H9 (cell line): ENCODE results near the gene ZNF432. TPM values are rescaled to one million over a fixed set of nuclear protein-coding genes. Genes with fewer than 3 reads are reported as not detected.

Source experiments
- DNase-seq: peaks from one replicate; pipeline ENCODE4 v3.0.0-alpha.2; 2017
- H2AFZ ChIP-seq: one replicate; pipeline ENCODE4 v1.6.1; 2013; ENCODE audit warnings: mild to moderate bottlenecking, low read length, control low read depth, moderate library complexity
- H2AK5ac ChIP-seq: 2 replicates; pipeline ENCODE4 v1.6.1; 2013; ENCODE audit warnings: low read length, control low read depth, mixed read lengths; ENCODE audit not compliant: insufficient read length
- H2BK120ac ChIP-seq: one replicate; pipeline ENCODE4 v1.6.1; 2013; ENCODE audit warnings: low read depth, mild to moderate bottlenecking, low read length, control low read depth, inconsistent platforms; ENCODE audit not compliant: poor library complexity, severe bottlenecking
- H2BK12ac ChIP-seq: 2 replicates; pipeline ENCODE4 v1.6.1; 2013; ENCODE audit warnings: low read length, control low read depth, mixed read lengths, low read depth; ENCODE audit not compliant: insufficient read length
- H2BK15ac ChIP-seq: 2 replicates; pipeline ENCODE4 v1.6.1; 2013; ENCODE audit warnings: low read depth, low read length, control low read depth
- H2BK20ac ChIP-seq: one replicate; pipeline ENCODE4 v1.6.1; 2013; ENCODE audit warnings: low read depth, mild to moderate bottlenecking, low read length, control low read depth, inconsistent platforms; ENCODE audit not compliant: poor library complexity, severe bottlenecking
- H2BK5ac ChIP-seq: 2 replicates; pipeline ENCODE4 v1.6.1; 2013; ENCODE audit warnings: low read length, control low read depth, mixed read lengths; ENCODE audit not compliant: insufficient read length
- H3K14ac ChIP-seq: 2 replicates; pipeline ENCODE4 v1.6.1; 2013; ENCODE audit warnings: low read length, control low read depth; ENCODE audit not compliant: insufficient read depth
- H3K18ac ChIP-seq: 2 replicates; pipeline ENCODE4 v1.6.1; 2013; ENCODE audit warnings: low read depth, mild to moderate bottlenecking, mixed read lengths, low read length, control low read depth; ENCODE audit not compliant: insufficient read length
- H3K23ac ChIP-seq: 2 replicates; pipeline ENCODE4 v1.6.1; 2013; ENCODE audit warnings: low read length, control low read depth, mixed read lengths, low read depth; ENCODE audit not compliant: insufficient read length
- H3K23me2 ChIP-seq: 2 replicates; pipeline ENCODE4 v1.6.1; 2013; ENCODE audit warnings: low read depth, mild to moderate bottlenecking, mixed read lengths, low read length, control low read depth; ENCODE audit not compliant: insufficient read length, poor library complexity, severe bottlenecking
- H3K27ac ChIP-seq: 2 replicates; pipeline ENCODE4 v1.5.1; 2013; ENCODE audit warnings: low read length, control low read depth, mixed read lengths, low read depth; ENCODE audit not compliant: insufficient read length
- H3K27me3 ChIP-seq: 2 replicates; pipeline ENCODE4 v1.6.1; 2013; ENCODE audit warnings: low read length, control low read depth, inconsistent platforms; ENCODE audit not compliant: insufficient read depth
- H3K4ac ChIP-seq: 2 replicates; pipeline ENCODE4 v1.6.1; 2013; ENCODE audit warnings: low read depth, mild to moderate bottlenecking, control low read depth, inconsistent platforms, low read length, moderate library complexity
- H3K4me1 ChIP-seq: 2 replicates; pipeline ENCODE4 v1.6.1; 2013; ENCODE audit warnings: low read length, control low read depth, inconsistent platforms; ENCODE audit not compliant: insufficient read depth
- H3K4me2 ChIP-seq: 2 replicates; pipeline ENCODE4 v1.6.1; 2013; ENCODE audit warnings: low read length, control low read depth, mixed read lengths; ENCODE audit not compliant: insufficient read length, insufficient read depth
- H3K56ac ChIP-seq: 2 replicates; pipeline ENCODE4 v1.6.1; 2013; ENCODE audit warnings: low read depth, mild to moderate bottlenecking, mixed read lengths, low read length, control low read depth; ENCODE audit not compliant: insufficient read length
- H3K79me1 ChIP-seq: 2 replicates; pipeline ENCODE4 v1.6.1; 2013; ENCODE audit warnings: low read depth, mild to moderate bottlenecking, moderate library complexity, low read length, control low read depth, inconsistent platforms; ENCODE audit not compliant: insufficient read depth, poor library complexity, severe bottlenecking
- H3K79me2 ChIP-seq: 2 replicates; pipeline ENCODE4 v1.6.1; 2013; ENCODE audit warnings: low read length, control low read depth, inconsistent platforms; ENCODE audit not compliant: insufficient read depth
- H3K9ac ChIP-seq: 2 replicates; pipeline ENCODE4 v1.6.1; 2013; ENCODE audit warnings: low read length, control low read depth, mixed read lengths; ENCODE audit not compliant: insufficient read length; ENCODE audit errors: extremely low read depth
- H3K9me3 ChIP-seq: one replicate; pipeline ENCODE4 v1.6.1; 2013; ENCODE audit warnings: low read depth, low read length, inconsistent platforms; ENCODE audit not compliant: control insufficient read depth
- H3T11ph ChIP-seq: one replicate; pipeline ENCODE4 v1.6.1; 2013; ENCODE audit warnings: mild to moderate bottlenecking, low read length, control low read depth, inconsistent platforms
- H4K20me1 ChIP-seq: one replicate; pipeline ENCODE4 v1.6.1; 2013; ENCODE audit not compliant: control insufficient read depth, insufficient read length, insufficient read depth
- H4K5ac ChIP-seq: 2 replicates; pipeline ENCODE4 v1.6.1; 2013; ENCODE audit warnings: low read depth, mild to moderate bottlenecking, mixed read lengths, low read length, control low read depth; ENCODE audit not compliant: insufficient read length
- H4K8ac ChIP-seq: replicated peaks from 2 replicates; pipeline ENCODE4 v1.6.1; 2013; ENCODE audit warnings: low read length, control low read depth, mixed read lengths, low read depth; ENCODE audit not compliant: insufficient read length
- H4K91ac ChIP-seq: 2 replicates; pipeline ENCODE4 v1.6.1; 2013; ENCODE audit warnings: low read depth, mild to moderate bottlenecking, moderate library complexity, mixed read lengths, low read length, control low read depth; ENCODE audit not compliant: insufficient read length
- H3K27ac Mint-ChIP-seq, 3 experiments: 2 replicates in 2 of 3; 3 replicates in 1 of 3; pipeline ENCODE4 v1.8.0; 2020 to 2021; ENCODE audit warnings: mixed read lengths in 3 of 3, mild to moderate bottlenecking in 1 of 3, moderate library complexity in 1 of 3
- H3K27me3 Mint-ChIP-seq: 2 replicates; pipeline ENCODE4 v1.8.0; 2021; ENCODE audit warnings: low read depth, mild to moderate bottlenecking, moderate library complexity, mixed read lengths
- H3K36me3 Mint-ChIP-seq, 3 experiments: 2 replicates in 2 of 3; 3 replicates in 1 of 3; pipeline ENCODE4 v1.8.0; 2020 to 2021; ENCODE audit warnings: low read depth in 3 of 3, mixed read lengths in 3 of 3; ENCODE audit not compliant: insufficient read depth in 1 of 3
- H3K4me1 Mint-ChIP-seq, 2 experiments: 2 replicates each; pipeline ENCODE4 v1.8.0; 2020; ENCODE audit warnings: mixed read lengths in 2 of 2
- H3K4me3 Mint-ChIP-seq, 2 experiments: 2 replicates in 1 of 2; 3 replicates in 1 of 2; pipeline ENCODE4 v1.8.0; 2020 to 2021; ENCODE audit warnings: mild to moderate bottlenecking in 2 of 2, mixed read lengths in 2 of 2, moderate library complexity in 1 of 2
- H3K9me3 Mint-ChIP-seq, 2 experiments: 2 replicates in 1 of 2; 3 replicates in 1 of 2; pipeline ENCODE4 v1.8.0; 2020; ENCODE audit warnings: mild to moderate bottlenecking in 2 of 2, mixed read lengths in 2 of 2, moderate library complexity in 1 of 2
- CTCF ChIP-seq: fragments of 200-600 bp; sonication (generic); conservative IDR thresholded peaks from 3 replicates; pipeline ENCODE4 v1.8.0; 2021; ENCODE audit warnings: antibody characterized with exemption, mild to moderate bottlenecking
- total RNA-seq: library from RNA; stranded (reverse); gene quantifications from 2 replicates; pipeline ENCODE4 v1.2.1, GENCODE V29; 2021

Gene ZNF432
- total RNA-seq, 1 experiment from 2014 or later, result 13.2 TPM

GRCh38 chr19:52086481-52086880 is 37.8 kb upstream of the ZNF432 start:
- Histone ChIP-seq H3K23ac (no peak overlapping the region), H3K9me3 (no peaks in the 10 kb centered on the region), H2BK15ac (no peak overlapping the region), H2AFZ (no peak overlapping the region), H2BK20ac (no peak overlapping the region), H2BK12ac (no peak overlapping the region), H3K79me2 (peaks cover 2% of the 10 kb centered on the region; the same call in 1 of the 2 replicates), H3K4me1 (no peaks in the 10 kb centered on the region), H3K9ac (no peak overlapping the region), H4K91ac (no peak overlapping the region), H3T11ph (no peak overlapping the region), H3K4ac (no peak overlapping the region), H3K23me2 (no peaks in the 10 kb centered on the region), H2BK5ac (no peak overlapping the region), H3K18ac (no peak overlapping the region), H3K56ac (no peak overlapping the region), H4K8ac (no peak overlapping the region), H3K79me1 (no peaks in the 10 kb centered on the region), H3K27me3 (no peaks in the 10 kb centered on the region), H2AK5ac (no peak overlapping the region), H4K5ac (no peak overlapping the region), H3K27ac (no peak overlapping the region), H4K20me1 (no peaks in the 10 kb centered on the region), H2BK120ac (no peak overlapping the region), H3K4me2 (no peak overlapping the region), H3K14ac (no peak overlapping the region)
- peaks cover 19 to 75% of the 10 kb centered on the region in 2 experiments for H3K9me3 Mint-ChIP-seq
- H3K4me3 Mint-ChIP-seq, result no peak overlapping the region
- no peak for TF ChIP-seq CTCF
- H3K27me3 Mint-ChIP-seq, result no peaks in the 10 kb centered on the region
- H3K4me1 Mint-ChIP-seq, result no peaks in the 10 kb centered on the region
- H3K36me3 Mint-ChIP-seq, result peaks cover 86 to 90% (median 87%) of the 10 kb centered on the region in 3 experiments
- no peak for DNase-seq
- H3K27ac Mint-ChIP-seq, result no peak overlapping the region
